Measurements from ENCODE around the gene SNTB2.

GRCh38 chr16:69157196-69157595, 29.8 kb upstream of the SNTB2 start:
- TF ChIP-seq REST (IDR thresholded peaks at IDR 0.05; ENCODE audit: low read depth) = no peak
- no peak for TF ChIP-seq MAX (IDR thresholded peaks at IDR 0.05)
- TF ChIP-seq EGR1 (IDR thresholded peaks at IDR 0.05) = no peak
- no peak for TF ChIP-seq USF1 (IDR thresholded peaks at IDR 0.05)
- no peak for TF ChIP-seq CEBPB (IDR thresholded peaks at IDR 0.05)
- no peak for TF ChIP-seq TEAD4 (IDR thresholded peaks at IDR 0.05)
- no peak for TF ChIP-seq RAD21 (IDR thresholded peaks at IDR 0.05; ENCODE audit: low read depth)
- no peak for TF ChIP-seq TCF12 (IDR thresholded peaks at IDR 0.05; ENCODE audit: low read depth)
- TF ChIP-seq EP300 (IDR thresholded peaks at IDR 0.05; ENCODE audit: borderline replicate concordance) = no peak
- TF ChIP-seq TAF1 (IDR thresholded peaks at IDR 0.05; ENCODE audit: low read depth) = no peak
- no peak for TF ChIP-seq YY1 (IDR thresholded peaks at IDR 0.05; ENCODE audit: low read depth)
- no peak for TF ChIP-seq ZBTB7A (IDR thresholded peaks at IDR 0.05; ENCODE audit: low read depth)

All from Ishikawa (cell line).